Right cardiac atrium (tissue), 5 donors: ENCODE results near the gene TLE7. TPM values are rescaled to one million over a fixed set of nuclear protein-coding genes. Genes with fewer than 3 reads are reported as not detected.

Experiments
- ATAC-seq, 2 donors: fragments of 200-7000 bp; cut with Tn5 transposase; one replicate each; pipeline versions ENCODE4 v1.8.0 to v1.9.1; 2020; ENCODE audit warnings: moderate library complexity in 2 of 2, mild to moderate bottlenecking in 1 of 2
- DNase-seq, 3 donors: peaks; one replicate each; pipeline ENCODE4 v3.0.0-alpha.2; 2020
- H3K27ac ChIP-seq: one replicate; pipeline ENCODE4 v1.5.1; 2013; ENCODE audit warnings: mild to moderate bottlenecking, low read length, control low read depth, moderate library complexity
- H3K27me3 ChIP-seq: one replicate; pipeline ENCODE4 v1.6.1; 2013; ENCODE audit not compliant: control insufficient read depth, insufficient read depth
- H3K4me1 ChIP-seq: one replicate; pipeline ENCODE4 v1.6.1; 2013; ENCODE audit warnings: low read length; ENCODE audit not compliant: control insufficient read depth, insufficient read depth
- H3K4me3 ChIP-seq: one replicate; pipeline ENCODE4 v1.5.1; 2013; ENCODE audit warnings: low read length, control low read depth
- H3K9me3 ChIP-seq: one replicate; pipeline ENCODE4 v1.6.1; 2013; ENCODE audit warnings: low read length; ENCODE audit not compliant: control insufficient read depth
- WGBS: extraction: QIAGEN DNeasy Blood & Tissue Kit; methylation state at CpG from one replicate; pipeline ENCODE4 v1.1.7; 2013; 5-methylcytosine and 5-hydroxymethylcytosine counted together
- intact Hi-C, 4 donors: fragments of 100-400 bp; cut with DNase I; formaldehyde crosslinking; loops; one replicate each; pipeline versions ENCODE4 v1.11.0 to v1.14.0; 2022 to 2023
- polyA plus RNA-seq: library from polyadenylated mRNA; stranded (reverse); fragments of 200-250 nt; gene quantifications from one replicate; pipeline ENCODE4 v1.2.3, GENCODE V29; 2013
- total RNA-seq, 4 donors: library from RNA; stranded (reverse); fragmentation: NEBNext Ultra II Directional; extraction: Animal tissue kit (Norgen Biotek cat#: 25700); gene quantifications; one replicate each; pipeline ENCODE4 v1.2.1, GENCODE V29; 2021
- donor health status: healthy with polysubstance abuse.
- donor health status: DM: no; HTN: yes; CAD: no.
- donor health status: DM: no; HTN: no; CAD: no.
- donor health status: DM: no; HTN: yes; CAD: no; lungs with severe emphysema.
- donor health status: DM: yes; HTN: yes; CAD: no.

Gene TLE7
- total and polyA plus RNA-seq, 5 donors = not detected

- intact Hi-C loops = no loop called here
- Histone ChIP-seq H3K9me3 (peaks cover 20% of the 10 kb centered on the region), H3K27ac (no peak overlapping the region), H3K27me3 (no peaks in the 10 kb centered on the region), H3K4me3 (peak overlapping the region; percentile 4), H3K4me1 (no peaks in the 10 kb centered on the region)
- 98% methylated on average over 7 of the region's 7 CpGs for WGBS
- ATAC-seq (no peak), DNase-seq (no peak)
Observed at GRCh38 chr16:71448274-71448866, 6.5 kb upstream of the TLE7 start.

GRCh38 chr16:71443714-71444113 is 1.9 kb upstream of the TLE7 start:
- no peak overlapping the region for H3K27ac ChIP-seq
- H3K27me3 ChIP-seq = no peaks in the 10 kb centered on the region
- 96% methylated on average over 6 of the region's 6 CpGs for WGBS
- intact Hi-C loops = no loop called here
- DNase-seq = no peak
- no peak for ATAC-seq
- no peak overlapping the region for H3K4me3 ChIP-seq
- H3K9me3 ChIP-seq = peaks cover 9% of the 10 kb centered on the region
- H3K4me1 ChIP-seq = no peaks in the 10 kb centered on the region

DNA sequence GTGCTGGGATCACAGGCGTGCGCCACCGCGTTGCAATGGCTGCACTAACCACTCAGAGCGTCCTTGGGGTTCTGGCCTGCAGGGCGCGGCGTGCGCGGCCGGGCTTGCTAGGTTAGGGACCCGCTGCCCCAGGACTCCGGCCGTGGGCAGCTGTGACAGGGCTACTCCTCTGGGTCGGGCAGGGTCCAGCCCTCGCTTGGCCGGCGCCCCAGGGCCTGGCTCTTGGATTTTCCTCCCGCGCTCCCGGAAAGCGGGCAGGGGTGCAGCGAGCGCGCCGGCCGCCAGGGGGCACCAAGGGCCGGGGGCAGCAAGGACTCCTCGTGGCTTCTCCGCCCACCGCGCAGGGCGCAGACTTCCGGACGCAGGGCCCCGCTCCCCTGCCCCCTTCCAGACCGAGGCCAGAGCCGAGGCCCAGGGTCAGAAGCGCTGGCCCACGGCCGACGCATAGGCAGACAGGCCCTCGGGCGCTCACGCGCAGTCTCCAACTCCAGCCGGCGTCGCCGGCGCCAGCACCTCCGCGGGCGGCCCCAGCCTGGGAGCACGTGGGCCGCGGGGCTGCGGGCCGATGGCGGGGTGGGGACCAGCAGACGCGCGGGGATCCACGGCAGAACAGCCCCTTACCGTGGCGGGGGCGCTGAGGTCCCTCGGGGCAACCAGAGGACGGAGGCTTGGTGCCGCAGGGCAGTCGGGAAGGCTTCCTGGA is 355 bp downstream of the TLE7 start:
- no peaks in the 10 kb centered on the region for H3K9me3 ChIP-seq
- no peak overlapping the region for H3K27ac ChIP-seq
- no peaks in the 10 kb centered on the region for H3K4me1 ChIP-seq
- intact Hi-C loops = no loop called here
- ATAC-seq (peak; percentile 34 to 50), DNase-seq (peak in 2 of 3 donors; percentile 42 to 58)
- H3K27me3 ChIP-seq = no peaks in the 10 kb centered on the region
- no peak overlapping the region for H3K4me3 ChIP-seq
- WGBS = 32% methylated on average over 71 of the region's 71 CpGs

DNA sequence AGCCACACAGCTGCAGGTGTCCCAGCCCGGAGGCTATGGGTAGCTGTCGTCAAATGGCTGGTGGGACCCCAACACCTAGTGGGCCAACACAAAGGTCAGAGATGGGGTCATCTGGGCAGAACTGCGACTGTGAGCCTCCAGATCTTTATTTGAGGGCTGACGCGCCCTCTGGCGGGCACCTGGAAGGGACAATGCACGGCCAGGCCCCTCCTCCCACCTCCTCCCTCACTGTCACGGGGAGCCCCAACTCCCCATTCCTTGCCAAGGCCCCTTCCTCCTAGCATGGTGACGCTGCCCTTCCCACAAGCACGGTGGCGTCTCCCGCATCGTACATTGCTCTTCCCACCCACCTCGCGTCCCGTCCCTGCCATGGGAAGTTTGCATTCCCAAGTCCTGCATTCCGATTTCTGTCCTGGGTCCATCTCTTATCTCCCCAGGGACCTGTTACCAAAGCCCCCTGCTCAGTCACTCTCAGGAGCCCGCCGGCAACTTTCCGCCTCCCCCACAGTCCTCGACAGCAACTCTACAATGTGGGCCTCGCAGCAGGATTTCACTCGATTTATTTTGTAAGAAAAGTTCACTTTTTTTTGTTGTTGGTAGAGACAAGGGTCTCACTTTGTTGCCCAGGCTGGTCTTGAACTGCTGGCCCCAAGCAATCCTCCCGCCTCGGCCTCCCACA is 1.0 kb downstream of the TLE7 start:
- Histone ChIP-seq H3K4me3 (no peak overlapping the region), H3K27me3 (no peaks in the 10 kb centered on the region), H3K9me3 (no peaks in the 10 kb centered on the region), H3K4me1 (no peaks in the 10 kb centered on the region), H3K27ac (no peak overlapping the region)
- ATAC-seq (no peak), DNase-seq (no peak)
- intact Hi-C loops = no loop called here
- 63% methylated on average over 25 of the region's 25 CpGs for WGBS

- WGBS = 35% methylated on average over 3 of the region's 3 CpGs
- Histone ChIP-seq H3K4me3 (no peak overlapping the region), H3K4me1 (no peaks in the 10 kb centered on the region), H3K27me3 (no peaks in the 10 kb centered on the region), H3K9me3 (no peaks in the 10 kb centered on the region), H3K27ac (no peak overlapping the region)
- ATAC-seq = no peak
- DNase-seq = no peak
- intact Hi-C loops = no loop called here
Observed at GRCh38 chr16:71439523-71439922, 2.3 kb downstream of the TLE7 start.

DNA sequence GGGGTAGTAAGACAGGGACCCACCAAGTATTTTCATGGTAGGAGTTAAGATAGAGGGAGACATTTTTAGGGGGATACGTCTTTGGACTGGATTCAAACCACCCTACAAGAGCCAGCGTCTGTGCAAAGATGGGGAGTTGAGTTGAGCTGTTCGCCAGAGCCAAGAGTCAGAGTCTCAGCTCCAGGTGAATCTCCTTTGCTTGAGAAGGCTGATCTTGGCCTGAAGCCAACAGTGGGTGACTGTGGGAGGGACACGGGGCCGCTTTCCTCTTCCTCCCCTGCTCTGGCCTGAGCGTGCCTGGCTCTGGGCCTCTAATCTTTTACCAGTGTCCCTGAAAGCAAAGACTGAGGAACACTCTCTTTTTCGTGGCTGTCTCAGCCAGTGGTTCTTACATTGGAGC is 5.4 kb downstream of the TLE7 start:
- WGBS = 80% methylated on average over 7 of the region's 7 CpGs
- ATAC-seq (no peak), DNase-seq (no peak)
- Histone ChIP-seq H3K9me3 (no peaks in the 10 kb centered on the region), H3K4me3 (no peak overlapping the region), H3K4me1 (no peaks in the 10 kb centered on the region), H3K27me3 (no peaks in the 10 kb centered on the region), H3K27ac (no peak overlapping the region)
- intact Hi-C loops = no loop called here

DNA sequence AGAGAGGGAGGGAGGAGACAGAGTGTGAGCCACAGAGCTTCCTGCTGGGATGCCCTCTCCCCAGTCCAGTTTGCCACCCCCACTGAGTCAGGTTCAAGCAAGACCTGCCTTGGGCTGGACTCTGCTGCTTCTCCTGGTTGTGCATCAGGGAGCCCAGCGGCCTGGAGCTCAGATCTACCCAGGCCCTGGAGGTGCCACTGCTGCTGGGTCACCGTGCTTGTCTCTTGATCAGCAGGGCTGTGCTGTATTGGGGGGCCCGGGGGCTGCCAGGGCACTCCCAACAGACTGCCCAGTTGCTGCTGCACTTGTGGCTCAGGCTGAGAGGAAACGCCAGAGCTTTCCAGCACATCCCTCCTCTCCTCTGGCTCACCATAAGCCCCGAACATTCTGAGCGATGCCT is 8.9 kb downstream of the TLE7 start:
- Histone ChIP-seq H3K27me3 (no peaks in the 10 kb centered on the region), H3K4me3 (no peak overlapping the region), H3K27ac (no peak overlapping the region), H3K4me1 (no peaks in the 10 kb centered on the region), H3K9me3 (no peaks in the 10 kb centered on the region)
- intact Hi-C loops = no loop called here
- DNase-seq (no peak), ATAC-seq (no peak)
- WGBS = 74% methylated on average over 6 of the region's 6 CpGs

- no peak overlapping the region for H3K27ac ChIP-seq
- no peak overlapping the region for H3K4me3 ChIP-seq
- intact Hi-C loops = no loop called here
- no peak for DNase-seq
- no peak for ATAC-seq
- WGBS = 91% methylated on average over 9 of the region's 9 CpGs
- H3K4me1 ChIP-seq = no peaks in the 10 kb centered on the region
- H3K9me3 ChIP-seq = no peaks in the 10 kb centered on the region
- H3K27me3 ChIP-seq = no peaks in the 10 kb centered on the region
Observed at GRCh38 chr16:71431991-71432390, 9.9 kb downstream of the TLE7 start.

DNA sequence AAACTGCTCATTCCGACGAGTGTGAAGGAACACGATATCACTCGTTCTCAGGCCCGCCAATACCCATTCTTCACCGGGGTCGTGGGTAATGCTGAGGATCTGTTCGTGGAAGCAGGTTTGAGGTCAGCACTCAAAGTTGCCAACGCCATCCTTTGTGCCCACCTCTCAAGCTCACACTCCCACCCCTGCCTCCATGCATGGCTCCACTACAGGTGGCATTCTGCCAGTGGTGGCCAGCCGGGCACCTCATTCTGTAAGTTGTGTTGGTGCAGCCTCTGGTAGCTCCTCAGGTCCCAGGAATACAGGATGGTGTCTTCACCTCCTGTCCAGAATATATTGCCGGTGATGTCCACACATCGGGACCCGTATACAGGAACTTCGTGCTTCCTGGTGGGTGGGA is 10.7 kb downstream of the TLE7 start:
- Histone ChIP-seq H3K27ac (no peak overlapping the region), H3K9me3 (no peaks in the 10 kb centered on the region), H3K27me3 (no peaks in the 10 kb centered on the region), H3K4me1 (no peaks in the 10 kb centered on the region), H3K4me3 (no peak overlapping the region)
- no peak for DNase-seq
- no peak for ATAC-seq
- intact Hi-C loops = no loop called here
- 84% methylated on average over 14 of the region's 14 CpGs for WGBS

DNA sequence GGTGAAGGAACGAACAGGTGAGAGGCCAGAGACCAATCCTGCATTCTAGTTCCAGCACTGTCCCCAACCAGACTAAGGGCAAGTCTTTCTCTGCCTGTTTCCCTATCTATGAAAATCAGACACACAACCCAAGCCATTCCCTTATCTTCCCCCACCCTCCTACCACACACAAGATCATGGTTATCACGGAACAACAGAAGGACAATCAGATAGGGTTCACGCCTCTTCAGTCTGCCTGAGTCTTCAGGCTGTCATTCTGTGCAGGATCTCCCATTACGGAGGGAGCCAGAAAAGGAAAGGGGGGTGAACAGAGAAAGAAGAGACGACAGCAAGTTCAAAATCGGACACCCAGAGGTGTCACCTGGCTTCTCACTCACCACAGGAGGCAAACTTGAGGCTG is 11.1 kb downstream of the TLE7 start:
- DNase-seq = no peak
- ATAC-seq = no peak

GRCh38 chr16:71429581-71429980 is 12.3 kb downstream of the TLE7 start:
- H3K27me3 ChIP-seq = no peaks in the 10 kb centered on the region
- H3K4me1 ChIP-seq = no peaks in the 10 kb centered on the region
- H3K9me3 ChIP-seq = no peaks in the 10 kb centered on the region
- intact Hi-C loops = no loop called here
- no peak overlapping the region for H3K4me3 ChIP-seq
- H3K27ac ChIP-seq = no peak overlapping the region
- no peak for ATAC-seq
- WGBS = 82% methylated on average over 3 of the region's 3 CpGs
- no peak for DNase-seq

More for the DNA sequence above, 11.1 kb downstream of the TLE7 start:
- no peaks in the 10 kb centered on the region for H3K27me3 ChIP-seq
- H3K9me3 ChIP-seq = no peaks in the 10 kb centered on the region
- H3K4me3 ChIP-seq = no peak overlapping the region
- no peak overlapping the region for H3K27ac ChIP-seq
- H3K4me1 ChIP-seq = no peaks in the 10 kb centered on the region
- WGBS = 51% methylated on average over 6 of the region's 6 CpGs
- intact Hi-C loops = no loop called here
